Measurements from ENCODE around the gene WDR76.
"Not testable (repeated sequence)": the region's sequence is repeated elsewhere in the genome, so short reads cannot be mapped to it uniquely, and the experiment has no call there.

Gene WDR76

GRCh38 chr15:43800286-43801141, 26.3 kb upstream of the WDR76 start, which contains the start of gene HYPK:
TSS of gene HYPK (plus strand) at chr15:43800599. CDS start at chr15:43800623, 24 bp downstream.
- Mint-ChIP-seq H3K4me3 (peak within 1 kb of the TSS; percentile 92), H3K36me3 (peaks cover 99% of the 10 kb centered on the region), H3K4me1 (peaks cover 51% of the 10 kb centered on the region), H3K9me3 (no peaks in the 10 kb centered on the region), H3K27ac (peak within 1 kb of the TSS; percentile 96)
- peak; percentile 79 to 92 for DNase-seq (ENCODE audit: low spot score in 2 of 2)
- ATAC-seq = peak; percentile 98

- Mint-ChIP-seq H3K36me3 (peaks cover 99% of the 10 kb centered on the region), H3K4me1 (peaks cover 37% of the 10 kb centered on the region)
- H3K4me3 Mint-ChIP-seq; H3K9me3 Mint-ChIP-seq; ATAC-seq; H3K27ac Mint-ChIP-seq; DNase-seq (ENCODE audit: low spot score in 2 of 2): not testable (repeated sequence)
Observed at GRCh38 chr15:43802676-43803075, 24.1 kb upstream of the WDR76 start.

- ATAC-seq = no peak
- peaks cover 100% of the 10 kb centered on the region for H3K36me3 Mint-ChIP-seq
- H3K9me3 Mint-ChIP-seq = no peaks in the 10 kb centered on the region
- no peaks in the 10 kb centered on the region for H3K4me1 Mint-ChIP-seq
- no peak overlapping the region for H3K4me3 Mint-ChIP-seq
- H3K27ac Mint-ChIP-seq = no peak overlapping the region
- no peak for DNase-seq (ENCODE audit: low spot score in 2 of 2)
Observed at GRCh38 chr15:43808435-43808950, 18.3 kb upstream of the WDR76 start.

- H3K27ac Mint-ChIP-seq = no peak overlapping the region
- peaks cover 100% of the 10 kb centered on the region for H3K36me3 Mint-ChIP-seq
Observed at GRCh38 chr15:43808960-43809678, 17.7 kb upstream of the WDR76 start.

GRCh38 chr15:43815064-43815463, 11.7 kb upstream of the WDR76 start:
- not testable (repeated sequence) for ATAC-seq; H3K4me1 Mint-ChIP-seq; H3K9me3 Mint-ChIP-seq; DNase-seq (ENCODE audit: low spot score in 2 of 2); H3K4me3 Mint-ChIP-seq
- H3K36me3 Mint-ChIP-seq = peaks cover 95% of the 10 kb centered on the region
- peak overlapping the region; percentile 8 for H3K27ac Mint-ChIP-seq

More at GRCh38 chr15:43808960-43809678, 17.7 kb upstream of the WDR76 start:
- DNase-seq (ENCODE audit: low spot score in 2 of 2) (no peak), ATAC-seq (no peak)
- H3K4me3 Mint-ChIP-seq = no peak overlapping the region
- no peaks in the 10 kb centered on the region for H3K4me1 Mint-ChIP-seq
- H3K9me3 Mint-ChIP-seq = no peaks in the 10 kb centered on the region

- DNase-seq (ENCODE audit: low spot score in 2 of 2) (no peak), ATAC-seq (no peak)
- Mint-ChIP-seq H3K4me3 (peak overlapping the region; percentile 91), H3K27ac (no peak overlapping the region), H3K9me3 (no peaks in the 10 kb centered on the region), H3K36me3 (peaks cover 67% of the 10 kb centered on the region), H3K4me1 (peaks cover 27% of the 10 kb centered on the region)
Observed at GRCh38 chr15:43821505-43821904, 5.3 kb upstream of the WDR76 start.

- ATAC-seq (peak; percentile 91), DNase-seq (ENCODE audit: low spot score in 2 of 2) (peak; percentile 74 to 93)
- Mint-ChIP-seq H3K4me3 (peak within 1 kb of the TSS; percentile 91), H3K9me3 (no peaks in the 10 kb centered on the region), H3K4me1 (peaks cover 51% of the 10 kb centered on the region), H3K27ac (peak within 1 kb of the TSS; percentile 96), H3K36me3 (peaks cover 60% of the 10 kb centered on the region)
Observed at GRCh38 chr15:43824302-43825246, 2.2 kb upstream of the WDR76 start, which contains the start of gene MFAP1. TSS of gene MFAP1 (minus strand) at chr15:43824690. CDS start at chr15:43824569, 121 bp downstream.

GRCh38 chr15:43825305-43825704, 1.5 kb upstream of the WDR76 start:
- ATAC-seq; DNase-seq (ENCODE audit: low spot score in 2 of 2); H3K9me3 Mint-ChIP-seq: not testable (repeated sequence)
- peaks cover 63% of the 10 kb centered on the region for H3K36me3 Mint-ChIP-seq
- peak overlapping the region; percentile 91 for H3K4me3 Mint-ChIP-seq
- peaks cover 57% of the 10 kb centered on the region for H3K4me1 Mint-ChIP-seq
- peak overlapping the region; percentile 96 for H3K27ac Mint-ChIP-seq

- H3K36me3 Mint-ChIP-seq = peaks cover 63% of the 10 kb centered on the region
- peaks cover 55% of the 10 kb centered on the region for H3K4me1 Mint-ChIP-seq
- no peaks in the 10 kb centered on the region for H3K9me3 Mint-ChIP-seq
- H3K27ac Mint-ChIP-seq = peak overlapping the region; percentile 96
- ATAC-seq (no peak), DNase-seq (ENCODE audit: low spot score in 2 of 2) (no peak)
- H3K4me3 Mint-ChIP-seq = peak overlapping the region; percentile 91
Observed at GRCh38 chr15:43826029-43826507, 734 bp upstream of the WDR76 start.

GRCh38 chr15:43828061-43828657, 1.4 kb downstream of the WDR76 start:
- H3K9me3 Mint-ChIP-seq = no peaks in the 10 kb centered on the region
- H3K4me3 Mint-ChIP-seq = peak overlapping the region; percentile 91
- peak; percentile 53 for ATAC-seq
- peaks cover 53% of the 10 kb centered on the region for H3K4me1 Mint-ChIP-seq
- peak in 1 of 2 donors; percentile 59 for DNase-seq (ENCODE audit: low spot score in 2 of 2)
- peak overlapping the region; percentile 96 for H3K27ac Mint-ChIP-seq
- H3K36me3 Mint-ChIP-seq = peaks cover 67% of the 10 kb centered on the region

GRCh38 chr15:43829951-43830540, 3.2 kb downstream of the WDR76 start:
- not testable (repeated sequence) for H3K9me3 Mint-ChIP-seq; DNase-seq (ENCODE audit: low spot score in 2 of 2); ATAC-seq
- Mint-ChIP-seq H3K36me3 (peaks cover 77% of the 10 kb centered on the region), H3K4me3 (peak overlapping the region; percentile 91), H3K27ac (peak overlapping the region; percentile 96), H3K4me1 (peaks cover 46% of the 10 kb centered on the region)

GRCh38 chr15:43830691-43831275, 4.0 kb downstream of the WDR76 start:
- H3K27ac Mint-ChIP-seq = not testable (repeated sequence)

GRCh38 chr15:43831519-43832052, 4.8 kb downstream of the WDR76 start:
- ATAC-seq; H3K9me3 Mint-ChIP-seq; DNase-seq (ENCODE audit: low spot score in 2 of 2): not testable (repeated sequence)
- peak overlapping the region; percentile 32 for H3K27ac Mint-ChIP-seq
- H3K36me3 Mint-ChIP-seq = peaks cover 92% of the 10 kb centered on the region
- peak overlapping the region; percentile 42 for H3K4me3 Mint-ChIP-seq
- peaks cover 46% of the 10 kb centered on the region for H3K4me1 Mint-ChIP-seq

More at GRCh38 chr15:43830691-43831275, 4.0 kb downstream of the WDR76 start:
- Mint-ChIP-seq H3K4me3 (peak overlapping the region; percentile 91), H3K4me1 (peaks cover 46% of the 10 kb centered on the region), H3K36me3 (peaks cover 84% of the 10 kb centered on the region)
- not testable (repeated sequence) for H3K9me3 Mint-ChIP-seq; DNase-seq (ENCODE audit: low spot score in 2 of 2); ATAC-seq
